D721Med (cell line): ENCODE data around the gene ARFIP1.

Experiments
- DNase-seq: peaks from one replicate; pipeline ENCODE4 v3.0.0; 2011; ENCODE audit warnings: low spot score; ENCODE audit not compliant: insufficient read length
- FAIRE-seq: peaks from 2 replicates; lab custom pipeline; 2011; peaks lifted over from hg19 to GRCh38; lab: Jason Lieb, UNC
- TF ChIP-seq, protein P1 (sequence below): IDR thresholded peaks from 2 replicates; pipeline ENCODE4 v1.5.1; 2012; ENCODE audit warnings: mild to moderate bottlenecking, control low read depth; ENCODE audit not compliant: insufficient read depth; ENCODE audit errors: missing control alignments

Gene ARFIP1

GRCh38 chr4:152903658-152904057 is 123.9 kb downstream of the ARFIP1 start:
- TF ChIP-seq, protein P1, sequence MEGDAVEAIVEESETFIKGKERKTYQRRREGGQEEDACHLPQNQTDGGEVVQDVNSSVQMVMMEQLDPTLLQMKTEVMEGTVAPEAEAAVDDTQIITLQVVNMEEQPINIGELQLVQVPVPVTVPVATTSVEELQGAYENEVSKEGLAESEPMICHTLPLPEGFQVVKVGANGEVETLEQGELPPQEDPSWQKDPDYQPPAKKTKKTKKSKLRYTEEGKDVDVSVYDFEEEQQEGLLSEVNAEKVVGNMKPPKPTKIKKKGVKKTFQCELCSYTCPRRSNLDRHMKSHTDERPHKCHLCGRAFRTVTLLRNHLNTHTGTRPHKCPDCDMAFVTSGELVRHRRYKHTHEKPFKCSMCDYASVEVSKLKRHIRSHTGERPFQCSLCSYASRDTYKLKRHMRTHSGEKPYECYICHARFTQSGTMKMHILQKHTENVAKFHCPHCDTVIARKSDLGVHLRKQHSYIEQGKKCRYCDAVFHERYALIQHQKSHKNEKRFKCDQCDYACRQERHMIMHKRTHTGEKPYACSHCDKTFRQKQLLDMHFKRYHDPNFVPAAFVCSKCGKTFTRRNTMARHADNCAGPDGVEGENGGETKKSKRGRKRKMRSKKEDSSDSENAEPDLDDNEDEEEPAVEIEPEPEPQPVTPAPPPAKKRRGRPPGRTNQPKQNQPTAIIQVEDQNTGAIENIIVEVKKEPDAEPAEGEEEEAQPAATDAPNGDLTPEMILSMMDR: no peak
- FAIRE-seq (no peak), DNase-seq (no peak)

- no peak for FAIRE-seq
- DNase-seq: no peak
- TF ChIP-seq, protein P1: no peak
These were observed 130.1 kb downstream of the ARFIP1 start for GRCh38 chr4:152909901-152910300.

DNA sequence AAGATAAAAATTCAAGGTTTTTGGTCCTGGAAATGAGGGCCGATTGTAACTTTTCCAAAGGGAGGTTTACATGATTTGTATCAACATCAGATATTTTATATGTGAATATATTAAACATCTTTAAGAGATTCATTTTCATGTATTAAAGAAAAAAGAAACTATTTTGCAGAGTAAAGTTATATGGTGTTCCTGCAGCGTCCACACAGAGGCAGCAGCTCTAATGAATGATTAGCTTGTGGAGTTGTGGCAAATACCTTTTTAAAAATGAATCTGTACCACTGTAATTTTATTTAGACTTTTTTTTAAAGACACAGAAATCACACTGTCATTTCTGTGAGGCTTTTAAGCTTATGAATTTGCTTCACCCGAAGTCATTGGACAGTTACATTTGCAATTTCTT is 130.8 kb downstream of the ARFIP1 start:
- TF ChIP-seq, protein P1: no peak
- DNase-seq (no peak), FAIRE-seq (no peak)

DNA sequence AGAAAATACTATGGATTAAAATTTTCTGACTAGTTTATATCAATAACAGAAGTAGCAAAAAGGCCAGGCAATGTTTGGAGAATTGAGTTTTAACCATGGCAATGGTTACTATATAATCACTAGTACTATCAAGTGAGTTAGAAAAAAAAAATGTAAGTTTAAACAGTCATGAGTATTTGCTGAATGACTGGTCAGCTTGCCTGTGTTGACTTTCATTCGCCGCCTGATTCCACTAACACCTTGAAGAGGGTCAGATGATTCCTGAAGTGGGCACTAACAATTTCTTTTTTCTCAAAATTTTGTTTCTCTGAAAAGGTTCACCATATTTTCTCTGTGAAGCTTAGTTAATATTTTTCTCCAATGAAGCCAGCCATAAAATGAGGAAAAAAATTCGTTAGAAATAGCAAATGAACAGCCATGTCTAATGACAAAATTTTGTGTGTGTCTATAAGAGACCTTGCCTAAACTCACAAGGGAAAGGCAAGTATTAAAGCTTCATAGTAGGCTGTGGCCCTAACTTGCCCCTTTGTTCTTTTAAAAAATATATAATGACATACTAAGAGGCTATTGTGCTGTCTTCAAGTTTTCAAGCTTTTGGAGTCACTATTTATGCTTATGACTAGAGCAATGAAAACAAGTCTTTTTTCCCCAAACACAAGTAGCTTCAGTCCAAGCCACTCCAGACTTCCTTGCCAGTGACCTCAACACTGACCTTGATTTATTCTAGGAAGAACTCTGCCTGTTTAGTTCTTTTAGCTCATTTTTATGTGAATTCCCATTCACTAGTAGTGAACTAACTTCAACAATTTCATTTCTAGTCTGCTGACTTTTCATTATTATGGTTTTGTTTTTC is 138.0 kb downstream of the ARFIP1 start:
- TF ChIP-seq, protein P1: no peak
- DNase-seq (no peak), FAIRE-seq (no peak)

- DNase-seq (no peak), FAIRE-seq (no peak)
- TF ChIP-seq, protein P1: no peak
These were observed 140.1 kb downstream of the ARFIP1 start for GRCh38 chr4:152919826-152920225.

DNA sequence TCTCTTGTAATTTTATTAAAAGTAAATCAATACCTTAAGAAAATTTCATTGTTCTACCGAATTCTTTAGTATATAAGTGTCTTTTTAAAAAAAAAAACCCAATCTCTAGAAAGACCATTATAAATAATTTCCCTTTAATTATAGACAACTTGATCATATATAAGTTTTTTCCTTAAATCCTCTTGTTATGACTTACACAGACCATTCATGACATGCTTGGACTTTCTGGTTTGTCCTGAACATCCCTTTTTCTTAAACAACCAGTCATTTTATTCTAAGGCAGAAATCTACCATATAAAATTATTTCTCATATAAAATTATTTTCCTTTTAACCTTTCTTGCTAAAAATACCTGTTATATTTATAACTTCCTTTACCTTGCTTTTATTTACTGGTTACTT is 141.0 kb downstream of the ARFIP1 start:
- TF ChIP-seq, protein P1: no peak
- no peak for DNase-seq

DNA sequence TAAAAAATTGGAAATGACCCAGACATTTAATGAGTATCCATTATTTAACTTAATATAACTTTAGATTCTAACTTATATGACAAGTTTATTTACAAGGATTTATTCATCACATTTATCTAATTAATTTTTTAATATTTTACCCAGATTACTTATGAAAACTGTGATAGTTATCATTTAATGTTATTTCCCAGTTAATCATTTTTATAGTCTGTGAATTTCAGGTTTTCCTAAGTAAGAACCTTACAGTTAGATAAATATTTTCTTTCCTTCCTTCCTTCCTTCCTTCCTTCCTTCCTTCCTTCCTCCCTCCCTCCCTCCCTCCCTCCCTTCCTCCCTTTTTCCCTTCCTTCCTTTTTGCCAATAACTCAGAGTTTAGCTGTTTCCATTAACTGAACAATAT is 141.5 kb downstream of the ARFIP1 start:
- FAIRE-seq (no peak), DNase-seq (no peak)
- TF ChIP-seq, protein P1: no peak

More for the DNA sequence above, 141.0 kb downstream of the ARFIP1 start:
- no peak for FAIRE-seq
